A673 (cell line): ENCODE measurements around the gene TNFRSF4. TPM values are rescaled to one million over a fixed set of nuclear protein-coding genes. Genes with fewer than 3 reads are reported as not detected.

ENCODE experiments used
- BruUV-seq: library from RNA; stranded (reverse); fragments of 400-500 nt; replicated peaks from 2 replicates; lab custom pipeline; 2021; lab: Mats Ljungman, UMichigan
- CTCF ChIA-PET: fragments of 300-600 bp; sonication (Branson Sonifier 250); formaldehyde crosslinking; loops from one replicate; lab custom pipeline; 2022; ENCODE audit warnings: antibody characterized with exemption; lab: Charles Lee
- POLR2A ChIA-PET: fragments of 300-600 bp; sonication (Branson Sonifier 250); formaldehyde crosslinking; loops from one replicate; lab custom pipeline; 2022; ENCODE audit warnings: antibody characterized with exemption; ENCODE audit not compliant: low non-redundant PET; lab: Charles Lee
- DNase-seq: peaks from one replicate; pipeline ENCODE4 v3.0.0-alpha.2; 2015; ENCODE audit warnings: low spot score
- H3K27ac ChIP-seq: fragments of 200-600 bp; sonication (generic); 2 replicates; pipeline ENCODE4 v1.5.1; 2016; ENCODE audit warnings: mixed run types, low read depth, mild to moderate bottlenecking, mixed read lengths, antibody characterized with exemption, low read length; ENCODE audit not compliant: poor library complexity, severe bottlenecking
- H3K27me3 ChIP-seq: fragments of 200-600 bp; sonication (generic); replicated peaks from 2 replicates; pipeline ENCODE4 v1.6.1; 2017; ENCODE audit warnings: mixed run types, low read depth, mild to moderate bottlenecking, mixed read lengths, antibody characterized with exemption, low read length; ENCODE audit not compliant: insufficient read depth, poor library complexity
- H3K36me3 ChIP-seq: fragments of 200-600 bp; sonication (generic); 2 replicates; pipeline ENCODE4 v1.6.1; 2016; ENCODE audit warnings: mixed run types, mild to moderate bottlenecking, mixed read lengths, antibody characterized with exemption, low read length; ENCODE audit not compliant: insufficient read depth, poor library complexity, severe bottlenecking
- H3K4me1 ChIP-seq: fragments of 200-600 bp; sonication (generic); 2 replicates; pipeline ENCODE4 v1.6.1; 2017; ENCODE audit warnings: mixed run types, mild to moderate bottlenecking, mixed read lengths, antibody characterized with exemption, low read length; ENCODE audit not compliant: insufficient read depth, poor library complexity, severe bottlenecking
- H3K4me3 ChIP-seq: fragments of 200-600 bp; sonication (generic); 2 replicates; pipeline ENCODE4 v1.5.1; 2016; ENCODE audit warnings: low read depth, mixed run types, mild to moderate bottlenecking, mixed read lengths, low read length; ENCODE audit not compliant: poor library complexity, severe bottlenecking
- H3K9me3 ChIP-seq: fragments of 200-600 bp; sonication (generic); 2 replicates; pipeline ENCODE4 v1.6.1; 2016; ENCODE audit warnings: mixed run types, low read depth, mild to moderate bottlenecking, mixed read lengths, antibody characterized with exemption, low read length; ENCODE audit not compliant: poor library complexity, severe bottlenecking
- CTCF ChIP-seq: fragments of 300-800, 200-600 bp; sonication (generic); conservative IDR thresholded peaks from 2 replicates; pipeline ENCODE4 v1.5.1; 2017; ENCODE audit warnings: low read depth, mild to moderate bottlenecking, antibody characterized with exemption, low read length, moderate library complexity, mixed read lengths
- EZH2 ChIP-seq: fragments of 200-600 bp; sonication (generic); IDR thresholded peaks from 2 replicates; pipeline ENCODE4 v1.6.1; 2017; ENCODE audit warnings: borderline replicate concordance, low read depth, mild to moderate bottlenecking, mixed read lengths, antibody characterized with exemption, low read length; ENCODE audit not compliant: poor library complexity, severe bottlenecking
- intact Hi-C: fragments of 100-400 bp; cut with micrococcal nuclease; formaldehyde crosslinking; loops from one replicate; pipeline ENCODE4 v1.10.0; 2022; ENCODE audit not compliant: unreplicated experiment
- total RNA-seq: library from RNA; stranded (reverse); gene quantifications from 2 replicates; pipeline ENCODE4 v1.2.3, GENCODE V29; 2021

TNFRSF4 gene
- total RNA-seq, 1 experiment from 2014 or later, result 0.80 TPM

- H3K9me3 ChIP-seq, result no peaks in the 10 kb centered on the region
- no peaks in the 10 kb centered on the region for H3K27me3 ChIP-seq
- no peak overlapping the region for H3K27ac ChIP-seq
- DNase-seq, result no peak
- BruUV-seq, result no TSS peak
- POLR2A ChIA-PET, result no interaction called here
- H3K4me1 ChIP-seq, result no peaks in the 10 kb centered on the region
- TF ChIP-seq EZH2 (no peak), CTCF (no peak)
- H3K36me3 ChIP-seq, result no peaks in the 10 kb centered on the region
- intact Hi-C loops, result no loop called here
- CTCF ChIA-PET, result no interaction called here
- no peak overlapping the region for H3K4me3 ChIP-seq
Observed at GRCh38 chr1:1182491-1183220, 31.3 kb downstream of the TNFRSF4 start.

GRCh38 chr1:1181938-1182410, 32.0 kb downstream of the TNFRSF4 start:
- BruUV-seq, result no TSS peak
- DNase-seq, result no peak
- ChIA-PET CTCF (no interaction called here), POLR2A (interaction anchor here (0.6 kb wide), 1 partner anchor 123 kb away, joined by 4 read pairs; no protein-coding TSS in a partner anchor)
- Histone ChIP-seq H3K4me1 (no peaks in the 10 kb centered on the region), H3K9me3 (no peaks in the 10 kb centered on the region), H3K27ac (no peak overlapping the region), H3K27me3 (no peaks in the 10 kb centered on the region), H3K4me3 (no peak overlapping the region), H3K36me3 (no peaks in the 10 kb centered on the region)
- no peak for TF ChIP-seq EZH2
- TF ChIP-seq CTCF, result no peak
- intact Hi-C loops, result no loop called here

GRCh38 chr1:1181129-1181937, 32.6 kb downstream of the TNFRSF4 start:
- no peaks in the 10 kb centered on the region for H3K9me3 ChIP-seq
- ChIA-PET POLR2A (interaction anchor here (0.6 kb wide), 1 partner anchor 124 kb away, joined by 4 read pairs; no protein-coding TSS in a partner anchor), CTCF (no interaction called here)
- intact Hi-C loops, result no loop called here
- TF ChIP-seq EZH2, result no peak
- no peaks in the 10 kb centered on the region for H3K36me3 ChIP-seq
- H3K27ac ChIP-seq, result no peak overlapping the region
- no peak overlapping the region for H3K4me3 ChIP-seq
- DNase-seq, result no peak
- no peaks in the 10 kb centered on the region for H3K4me1 ChIP-seq
- H3K27me3 ChIP-seq, result no peaks in the 10 kb centered on the region
- no TSS peak for BruUV-seq
